ENCODE data around the gene MBTPS1.

Gene MBTPS1

DNA sequence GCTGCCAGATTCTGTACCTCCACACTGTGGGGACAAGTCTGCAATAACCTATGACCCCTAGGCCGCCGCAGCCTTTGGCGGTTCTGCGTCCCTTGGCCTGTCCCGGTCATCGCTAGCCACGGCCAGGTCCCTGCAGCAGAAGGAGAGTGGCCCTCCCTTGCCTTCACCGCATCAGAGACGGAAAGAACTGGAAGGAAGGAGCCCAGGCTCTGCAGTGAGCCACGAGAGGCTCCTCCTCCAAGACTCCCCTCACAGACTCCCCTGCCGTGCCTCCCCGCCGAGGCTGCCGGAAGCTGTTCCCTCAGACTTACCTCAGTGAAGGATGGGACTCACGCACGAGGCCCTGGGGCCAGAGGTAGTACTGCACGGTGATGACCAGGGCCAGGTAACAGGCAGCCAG, 85.2 kb downstream of the MBTPS1 start:
- no peak for DNase-seq

DNA sequence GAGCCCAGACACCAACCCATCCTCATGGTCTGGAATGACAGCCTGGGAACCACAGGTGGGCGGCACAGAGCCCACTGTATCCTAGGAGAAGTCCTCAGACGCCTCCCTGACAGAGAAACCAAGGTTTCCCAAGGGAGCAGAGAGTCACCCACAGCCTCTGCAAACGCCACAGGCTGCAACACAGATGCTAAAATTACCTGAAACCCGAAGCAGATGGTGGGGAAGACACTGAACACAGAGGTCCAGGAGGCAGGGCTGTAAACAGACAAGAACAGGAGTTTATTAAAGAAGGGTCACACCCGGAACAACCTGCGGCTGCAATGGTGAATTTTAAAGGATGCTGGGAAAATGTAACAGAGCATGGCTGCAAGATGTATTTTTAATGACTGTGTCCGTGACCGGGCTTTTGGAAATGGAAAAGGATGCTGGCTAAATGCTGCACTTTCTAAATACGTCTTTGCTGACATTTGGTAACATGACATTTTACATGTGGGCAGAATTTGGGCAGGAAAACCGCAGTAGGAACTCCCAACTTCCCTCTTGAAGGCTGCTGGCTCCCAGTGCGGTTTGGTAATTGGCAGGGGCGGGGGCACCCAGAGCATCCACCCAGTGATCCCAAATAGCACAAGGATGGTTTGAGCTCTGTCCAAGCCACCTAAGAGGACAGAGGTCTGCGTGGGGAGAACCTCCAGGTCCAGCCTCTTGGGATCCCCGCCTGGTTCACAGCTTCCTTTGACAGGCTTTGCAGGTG, 87.3 kb downstream of the MBTPS1 start:
- no peak for DNase-seq

DNA sequence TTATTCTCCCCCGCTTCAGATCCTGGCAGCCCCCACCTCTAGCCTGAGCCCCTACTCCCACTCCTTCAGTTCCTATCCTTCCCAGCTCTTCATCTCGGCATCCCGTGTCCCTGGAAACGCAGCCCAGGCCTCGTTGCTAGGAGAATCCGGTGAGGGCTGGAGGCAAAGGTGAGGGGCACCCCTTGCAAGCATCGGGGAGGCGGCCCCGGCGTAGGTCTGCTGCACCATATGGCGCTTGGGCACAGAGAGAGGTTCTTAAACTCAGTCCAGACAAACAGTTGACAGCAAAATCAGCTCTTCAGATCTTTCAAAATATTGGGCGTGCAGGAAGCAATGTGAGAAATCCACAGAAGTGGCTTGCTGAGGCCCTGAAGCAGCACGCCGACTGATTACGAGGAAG, 89.1 kb downstream of the MBTPS1 start:
- no peak for DNase-seq

DNA sequence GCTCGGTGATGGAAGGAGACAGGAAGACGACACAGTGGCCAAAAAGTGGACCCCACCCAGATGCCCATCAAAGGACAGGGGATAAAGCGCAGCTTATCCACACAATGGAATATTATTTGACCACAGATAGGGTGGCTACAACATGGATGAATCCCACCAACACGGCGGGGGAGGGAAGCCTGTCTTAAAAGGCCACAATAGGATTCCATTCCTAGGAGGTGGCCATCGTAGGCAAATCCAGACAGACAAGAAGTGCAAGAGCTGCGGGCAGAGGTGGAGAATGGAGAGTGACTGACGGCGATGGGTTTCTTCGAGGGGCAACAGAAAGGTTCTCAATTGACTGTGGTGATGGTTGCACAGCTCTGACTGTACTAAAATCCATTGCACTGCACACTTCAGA, 90.1 kb downstream of the MBTPS1 start:
- DNase-seq = no peak

DNA sequence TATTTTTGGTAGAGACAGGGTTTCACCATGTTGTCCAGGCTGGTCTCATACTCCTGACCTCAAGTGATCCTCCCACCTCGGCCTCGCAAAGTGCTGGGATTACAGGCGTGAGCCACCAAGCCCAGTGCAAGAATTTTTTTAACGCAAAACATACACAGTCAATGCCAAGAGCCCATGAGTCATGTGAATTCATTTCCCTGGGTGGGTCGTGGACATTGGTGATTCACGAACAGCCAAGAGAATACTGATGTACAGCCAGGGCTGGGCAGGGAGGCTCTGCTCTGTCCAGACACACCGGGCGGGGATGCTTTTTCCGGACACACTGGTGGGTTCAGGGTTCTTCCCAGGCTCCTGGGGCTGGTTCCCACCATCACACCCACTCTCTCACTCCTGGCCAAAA, 91.9 kb downstream of the MBTPS1 start:
- no peak for DNase-seq

DNA sequence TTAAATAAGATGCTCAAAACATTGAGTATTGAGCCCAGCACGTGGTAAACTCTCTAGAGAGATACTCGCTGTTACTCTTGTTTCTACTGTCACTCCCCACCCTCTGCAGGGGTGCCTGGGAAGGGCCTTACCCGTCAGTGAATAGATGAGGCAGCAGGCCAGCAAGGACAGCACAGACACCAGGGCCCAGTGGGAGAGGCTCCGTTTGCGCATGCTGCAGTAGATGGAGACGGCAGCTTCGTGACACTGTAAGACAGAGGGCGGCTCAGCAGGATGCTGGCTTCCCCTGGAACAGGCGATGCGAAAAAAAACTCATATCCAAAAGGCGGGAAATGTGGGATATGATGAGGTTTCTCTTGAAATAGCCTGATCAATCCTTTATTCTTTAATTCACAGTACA, 94.1 kb downstream of the MBTPS1 start:
- DNase-seq = no peak

DNA sequence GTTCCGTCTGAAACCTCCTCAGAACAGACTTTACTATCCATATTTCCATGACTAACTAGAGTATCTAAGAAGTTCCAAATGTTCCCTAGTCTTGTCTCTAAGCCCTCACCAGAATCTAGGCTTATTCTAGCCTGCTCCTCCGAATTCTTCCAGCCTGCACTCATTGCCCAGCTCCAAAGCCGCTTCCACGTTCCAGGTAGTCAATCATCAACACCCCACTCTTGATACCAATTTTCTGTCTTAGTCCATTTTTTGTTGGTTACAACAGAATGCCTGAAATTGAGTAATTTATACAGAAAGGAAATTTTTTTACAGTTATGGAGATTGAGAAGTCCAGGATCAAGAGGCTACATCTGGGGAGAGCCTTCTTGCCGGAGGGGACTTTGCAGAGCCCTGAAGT, 95.3 kb downstream of the MBTPS1 start:
- DNase-seq = no peak

DNA sequence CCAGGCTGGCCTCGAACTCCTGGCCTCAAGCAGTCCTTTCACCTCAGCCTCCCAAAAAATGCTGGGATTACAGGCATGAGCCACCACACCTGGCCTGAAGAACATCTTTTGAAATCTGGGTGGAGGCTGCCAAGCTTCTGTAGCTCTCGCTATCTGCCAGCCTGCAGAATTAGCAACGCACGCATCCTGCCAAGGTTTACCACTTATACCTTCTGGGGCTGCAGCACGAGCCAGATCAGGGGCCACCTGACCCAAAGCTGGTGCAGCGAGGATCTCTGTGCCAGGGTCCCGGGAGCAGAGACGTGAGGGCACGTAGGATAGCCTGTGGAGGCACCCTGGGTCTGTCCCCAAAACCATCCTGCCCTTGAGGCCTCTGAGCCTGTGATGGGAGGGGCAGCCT, 96.4 kb downstream of the MBTPS1 start:
- DNase-seq = no peak

DNA sequence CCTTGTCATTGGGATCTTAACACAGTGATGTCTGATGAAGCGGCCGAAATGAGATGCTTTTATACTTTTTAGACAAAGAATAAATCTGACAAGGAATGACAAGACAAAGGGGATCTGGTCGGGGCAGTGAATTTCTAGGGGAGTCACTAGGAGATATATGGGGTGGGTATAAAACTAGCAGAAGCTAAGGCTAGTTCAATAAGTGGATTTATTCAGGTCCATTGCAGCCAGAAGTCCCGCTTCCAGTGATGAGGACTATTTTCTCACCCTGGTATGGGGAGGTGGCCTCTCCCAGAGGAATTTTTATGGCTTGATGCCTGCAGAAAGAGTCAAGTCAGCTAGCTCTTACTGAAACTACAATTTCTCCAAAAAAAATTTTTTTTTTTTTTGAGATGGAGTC, 98.0 kb downstream of the MBTPS1 start:
- DNase-seq = no peak

DNA sequence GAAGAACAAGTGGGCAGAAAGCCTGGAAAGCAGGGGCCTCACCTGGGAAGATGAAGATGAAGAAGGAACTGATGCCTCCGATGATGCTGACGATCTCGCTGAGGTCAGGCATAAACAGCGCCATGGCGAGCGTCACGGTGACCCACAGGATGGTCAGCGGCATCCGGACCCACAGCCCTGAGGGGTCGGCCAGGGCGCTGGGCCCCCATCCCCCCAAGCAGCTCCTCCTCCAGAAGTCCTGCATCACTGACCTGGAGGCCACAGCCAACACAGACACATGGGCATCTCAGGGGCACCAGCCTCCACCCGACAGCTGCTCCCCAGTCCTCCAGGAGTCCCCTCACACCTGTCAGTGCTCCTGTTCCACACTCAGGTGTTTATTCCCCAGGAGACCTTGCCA, 100.3 kb downstream of the MBTPS1 start:
- no peak for DNase-seq

DNA sequence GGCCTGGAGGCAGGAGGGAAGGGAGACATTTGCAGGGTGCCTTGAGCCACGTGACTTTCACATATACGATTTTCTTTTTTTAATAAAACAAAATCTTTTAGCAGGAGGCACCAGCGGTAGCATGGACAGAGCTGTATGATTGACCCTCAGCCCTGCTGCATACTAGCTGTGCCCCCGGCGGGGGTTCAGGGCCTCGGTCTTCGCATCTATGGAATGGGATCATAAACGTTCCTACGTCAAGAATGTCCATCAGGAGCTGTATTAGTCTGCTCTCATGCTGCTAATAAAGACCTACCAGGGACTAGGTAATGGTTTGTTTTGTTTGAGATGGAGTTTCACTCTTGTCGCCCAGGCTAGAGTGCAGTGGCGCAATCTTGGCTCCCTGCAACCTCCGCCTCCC, 101.3 kb downstream of the MBTPS1 start:
- no peak for DNase-seq

DNA sequence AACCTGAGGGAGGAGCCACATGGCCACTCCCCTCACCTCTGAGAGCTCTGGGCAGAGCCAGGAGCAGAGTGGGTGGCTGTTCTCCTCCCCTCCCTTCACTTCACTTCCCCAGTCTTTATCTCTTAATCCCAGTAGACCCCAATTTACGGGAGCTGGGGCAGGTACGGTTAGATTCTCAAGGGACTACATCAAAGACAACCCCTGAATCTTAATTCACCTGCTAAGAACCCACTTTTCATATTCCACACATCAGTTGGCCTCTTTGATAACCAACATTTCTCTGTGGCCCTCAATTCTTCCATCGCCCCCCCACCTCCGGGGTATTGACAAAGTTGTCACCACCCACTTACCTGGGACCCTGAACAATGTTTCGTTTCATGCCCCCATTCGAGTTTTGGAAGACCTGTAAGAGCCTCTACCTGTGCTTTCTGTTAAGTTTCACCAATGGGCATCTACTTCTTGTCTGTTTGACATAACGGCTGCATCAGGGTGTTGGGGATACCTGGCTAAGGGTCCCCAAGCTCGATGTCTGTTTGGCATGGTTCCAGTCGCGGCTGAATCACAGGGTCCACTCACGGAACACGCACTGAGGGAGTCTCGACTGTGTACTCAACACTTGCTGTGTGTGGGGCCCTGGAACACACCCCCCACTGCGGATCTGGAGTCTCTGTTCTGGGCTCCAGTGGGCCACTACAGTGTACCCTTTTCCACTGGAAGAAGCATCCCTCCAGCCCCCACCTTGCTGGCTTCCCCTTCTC, 102.0 kb downstream of the MBTPS1 start:
- no peak for DNase-seq

DNA sequence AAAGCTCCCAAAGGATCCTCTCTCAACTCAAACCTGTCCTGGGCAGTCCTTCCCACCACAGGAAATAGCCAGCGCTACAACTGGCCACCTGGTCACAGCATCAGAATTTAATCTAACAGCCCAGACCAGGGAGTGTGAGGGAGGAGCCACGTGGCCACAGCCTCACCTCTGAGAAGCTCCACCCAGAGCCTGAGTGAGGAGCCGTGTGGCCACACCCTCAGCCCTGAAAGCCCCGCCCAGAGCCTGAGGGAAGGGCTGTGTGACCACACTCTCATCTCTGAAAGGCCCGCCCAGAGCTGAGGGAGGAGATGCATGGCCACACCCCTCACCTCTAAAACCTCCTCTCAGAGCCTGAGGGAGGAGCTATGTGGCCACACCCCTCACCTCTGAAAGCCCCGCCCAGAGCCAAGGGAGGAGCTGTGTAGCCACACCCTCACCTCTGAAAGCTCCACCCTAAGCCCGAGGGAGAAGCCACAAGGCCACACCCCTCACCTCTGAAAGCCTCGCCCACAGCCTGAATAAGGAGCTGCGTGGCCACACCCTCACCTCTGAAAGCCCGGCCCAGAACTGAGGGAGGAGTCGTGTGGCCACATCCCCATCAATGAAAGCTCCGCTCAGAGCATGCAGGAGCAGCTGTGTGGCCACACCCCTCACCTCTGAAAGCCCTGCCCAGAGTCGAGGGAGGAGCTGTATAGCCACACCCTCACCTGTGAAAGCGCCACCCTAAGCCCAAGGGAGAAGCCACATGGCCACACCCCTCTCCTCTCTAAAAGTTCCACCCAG, 102.8 kb downstream of the MBTPS1 start:
- DNase-seq = peak; percentile 15

DNA sequence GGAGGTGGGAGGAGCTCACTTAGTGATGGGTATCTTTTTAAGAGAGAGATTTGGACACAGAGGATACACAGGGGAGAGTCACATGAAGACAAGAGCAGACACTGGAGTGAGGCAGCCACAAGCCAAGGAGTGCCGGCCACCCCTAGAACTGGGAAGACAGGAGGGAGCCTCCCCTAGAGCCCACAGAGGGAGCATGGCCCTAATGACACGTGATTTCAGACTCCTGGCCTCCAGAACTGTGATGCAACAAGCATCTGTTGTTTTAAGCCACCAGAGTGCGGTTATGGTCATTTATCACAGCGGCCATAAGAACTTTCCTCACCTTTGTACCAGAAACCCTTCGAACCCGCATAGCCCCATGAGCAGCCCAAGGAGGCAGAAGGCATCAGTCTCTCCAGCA, 107.5 kb downstream of the MBTPS1 start:
- DNase-seq = no peak

DNA sequence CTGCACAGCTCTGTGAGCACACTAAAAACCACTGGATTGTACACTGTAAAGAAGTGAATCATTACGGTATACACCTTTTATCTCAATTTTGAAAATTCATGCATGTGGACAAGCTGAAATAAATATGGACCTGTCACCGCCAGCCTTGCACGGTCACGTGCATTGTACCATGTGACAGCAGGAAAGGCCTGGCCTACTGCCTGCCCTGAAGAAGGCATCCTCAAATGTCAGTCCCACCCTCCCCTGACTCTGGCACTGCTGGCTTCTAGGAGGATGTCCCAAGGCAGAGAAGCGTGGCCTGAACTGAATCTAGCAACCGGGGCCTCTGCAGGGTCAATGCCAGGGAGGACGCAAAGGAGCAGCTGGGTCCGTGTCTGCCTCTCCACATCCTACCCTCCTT, 108.8 kb downstream of the MBTPS1 start:
- DNase-seq = no peak

DNA sequence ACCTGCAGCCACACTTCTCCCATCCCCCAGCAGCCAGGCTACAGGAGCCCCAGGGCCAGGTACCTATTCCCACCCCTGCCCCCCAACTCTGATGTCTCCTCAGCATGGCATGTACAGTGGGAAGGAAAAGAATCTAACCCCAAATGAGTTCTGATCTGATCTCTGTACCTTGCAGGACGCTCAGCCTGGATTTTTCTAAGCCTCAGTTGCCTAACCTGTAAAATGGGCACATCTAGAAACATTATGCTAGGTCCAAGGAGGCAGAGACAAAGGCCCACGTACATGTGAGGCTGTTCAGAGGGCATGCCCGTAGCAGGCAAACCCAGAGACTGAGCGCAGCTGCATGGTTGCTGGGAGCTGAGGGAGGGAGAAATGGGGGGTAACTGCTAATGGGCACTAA, 109.2 kb downstream of the MBTPS1 start:
- DNase-seq = no peak

DNA sequence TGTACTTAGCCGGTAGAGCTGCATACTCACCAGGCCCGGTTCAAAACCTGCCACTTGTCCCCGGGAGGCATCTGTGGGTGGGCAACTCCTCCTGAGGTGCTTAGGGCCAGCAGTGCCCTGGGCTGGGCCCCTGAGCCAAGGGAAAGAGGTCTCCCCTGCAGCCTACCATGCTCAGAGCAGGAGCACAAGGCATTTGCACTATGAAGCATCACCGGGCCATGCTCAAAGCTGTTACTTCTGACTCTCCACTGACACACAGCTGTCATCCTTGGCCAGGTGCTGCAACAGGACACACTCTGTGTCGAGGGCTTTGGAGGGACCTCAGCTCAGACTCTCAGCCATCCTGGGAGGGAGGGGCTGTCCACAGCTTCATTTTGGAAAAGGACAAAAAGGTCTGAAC, 111.4 kb downstream of the MBTPS1 start:
- no peak for DNase-seq

DNA sequence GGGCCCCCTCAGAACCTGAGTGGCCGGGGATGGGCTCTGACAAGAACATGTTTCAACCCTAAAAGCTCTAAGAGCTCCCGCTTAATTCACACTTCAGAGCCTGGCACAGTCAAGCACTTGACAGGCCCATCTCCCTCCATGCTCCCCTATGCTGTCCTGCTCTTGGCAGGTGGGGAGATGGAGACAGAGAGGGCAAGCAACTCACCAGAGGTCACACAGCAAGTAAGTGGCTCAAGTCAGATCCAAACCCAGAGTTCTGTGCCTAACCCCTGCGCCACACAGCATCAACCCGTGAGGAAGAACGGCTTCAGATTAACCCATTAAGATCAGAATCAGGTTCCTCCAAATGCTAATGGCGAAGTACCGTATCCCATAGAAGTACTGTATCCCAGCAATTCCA, 112.3 kb downstream of the MBTPS1 start:
- DNase-seq = no peak
